HG03060 (cell line): Measurements from ENCODE around the gene SLC25A6.
"Not testable (repeated sequence)": the region's sequence is repeated elsewhere in the genome, so short reads cannot be mapped to it uniquely, and the experiment has no call there.

Experiments
- ATAC-seq: cut with Tn5 transposase; IDR thresholded peaks from one replicate; pipeline ENCODE4 v1.9.1; 2021; ENCODE audit warnings: low read depth, moderate number of reproducible peaks; ENCODE audit not compliant: unreplicated experiment

Gene SLC25A6

GRCh38 chrX:1391370-1391706 lies 575 bp downstream of the SLC25A6 start:
- no peak for ATAC-seq

DNA sequence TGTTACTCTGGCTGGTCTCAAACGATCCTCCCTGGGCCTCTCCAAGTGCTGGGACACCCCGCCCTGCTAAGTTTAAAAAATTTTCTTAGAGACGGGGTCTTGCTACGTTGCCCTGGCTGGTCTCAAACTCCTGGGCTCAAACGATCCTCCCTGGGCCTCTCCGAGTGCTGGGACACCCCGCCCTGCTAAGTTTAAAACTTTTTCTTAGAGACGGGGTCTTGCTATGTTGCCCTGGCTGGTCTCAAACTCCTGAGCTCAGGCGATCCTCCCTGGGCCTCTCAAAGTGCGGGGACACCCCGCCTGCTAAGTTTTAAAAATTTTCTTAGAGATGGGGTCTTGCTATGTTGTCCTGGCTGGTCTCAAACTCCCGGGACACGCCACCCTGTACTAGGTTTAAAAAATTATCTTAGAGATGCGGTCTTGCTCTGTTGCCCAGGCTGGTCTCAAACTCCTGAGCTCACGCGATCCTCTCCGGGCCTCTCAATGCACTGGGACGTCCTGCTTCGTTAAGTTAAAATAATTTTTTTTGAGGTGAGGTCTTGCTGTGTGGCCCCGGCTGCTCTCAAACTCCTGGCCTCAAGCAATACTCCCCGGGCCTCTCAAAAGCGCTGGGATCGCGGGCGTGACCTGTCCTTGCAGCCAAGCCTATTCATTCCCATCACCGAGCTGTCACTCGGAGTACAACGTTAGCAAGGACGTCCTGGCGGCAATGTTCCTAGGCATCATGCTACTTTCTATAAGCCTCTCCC lies 1.1 kb downstream of the SLC25A6 start:
- no peak for ATAC-seq

DNA sequence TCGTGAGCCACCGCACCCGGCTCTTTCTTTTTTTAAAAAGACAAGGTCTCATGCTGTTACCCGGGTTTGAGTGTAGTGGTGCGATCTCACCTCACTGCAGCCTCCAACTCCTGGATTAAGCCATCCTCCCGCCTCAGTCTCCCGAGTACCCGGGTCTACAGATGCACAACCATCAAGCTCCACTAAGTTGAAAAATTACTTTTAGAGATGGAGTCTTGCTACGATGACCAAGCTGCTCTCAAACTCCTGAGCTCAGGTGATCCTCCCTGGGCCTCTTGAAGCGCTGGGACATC lies 2.0 kb downstream of the SLC25A6 start:
- no peak for ATAC-seq

DNA sequence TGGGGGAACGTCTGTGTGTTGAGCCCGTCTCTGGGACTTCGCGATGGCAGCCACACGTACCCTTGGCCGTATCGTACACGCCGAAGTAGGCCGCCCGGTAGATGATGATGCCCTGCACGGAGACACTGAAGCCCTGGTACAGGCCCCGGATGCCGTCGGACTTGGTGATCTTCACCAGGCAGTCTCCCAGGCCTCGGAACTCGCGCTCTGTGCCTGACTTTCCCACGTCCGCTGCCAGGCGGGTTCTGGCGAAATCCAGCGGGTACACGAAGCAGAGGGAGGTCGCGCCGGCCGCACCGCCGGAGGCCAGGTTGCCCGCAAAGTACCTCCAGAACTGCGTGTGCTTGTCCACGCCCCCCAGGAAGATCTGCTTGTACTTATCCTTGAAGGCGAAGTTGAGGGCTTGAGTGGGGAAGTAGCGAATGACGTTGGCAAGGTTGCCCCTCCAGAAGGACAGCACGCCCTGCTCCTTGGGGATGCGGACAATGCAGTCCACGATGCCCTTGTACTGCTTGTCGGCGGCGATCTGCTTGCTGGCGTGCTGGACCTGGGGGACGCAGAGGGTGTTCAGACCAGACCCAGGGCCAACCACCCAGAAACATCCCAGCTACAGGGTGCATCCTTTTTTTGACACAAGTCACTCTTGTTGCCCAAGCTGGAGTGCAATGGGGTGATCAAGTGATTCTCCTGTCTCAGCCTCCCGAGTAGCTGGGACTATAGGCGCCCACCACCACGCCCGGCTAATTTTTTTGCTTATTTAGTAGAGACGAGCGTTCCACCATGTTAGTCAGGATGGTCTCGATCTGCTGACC lies 2.5 kb downstream of the SLC25A6 start:
- ATAC-seq: no peak

GRCh38 chrX:1388651-1389050 lies 3.3 kb downstream of the SLC25A6 start:
- no peak for ATAC-seq

GRCh38 chrX:1387141-1387776 lies 4.7 kb downstream of the SLC25A6 start:
- no peak for ATAC-seq

GRCh38 chrX:1386338-1387127 lies 5.4 kb downstream of the SLC25A6 start:
- no peak for ATAC-seq

DNA sequence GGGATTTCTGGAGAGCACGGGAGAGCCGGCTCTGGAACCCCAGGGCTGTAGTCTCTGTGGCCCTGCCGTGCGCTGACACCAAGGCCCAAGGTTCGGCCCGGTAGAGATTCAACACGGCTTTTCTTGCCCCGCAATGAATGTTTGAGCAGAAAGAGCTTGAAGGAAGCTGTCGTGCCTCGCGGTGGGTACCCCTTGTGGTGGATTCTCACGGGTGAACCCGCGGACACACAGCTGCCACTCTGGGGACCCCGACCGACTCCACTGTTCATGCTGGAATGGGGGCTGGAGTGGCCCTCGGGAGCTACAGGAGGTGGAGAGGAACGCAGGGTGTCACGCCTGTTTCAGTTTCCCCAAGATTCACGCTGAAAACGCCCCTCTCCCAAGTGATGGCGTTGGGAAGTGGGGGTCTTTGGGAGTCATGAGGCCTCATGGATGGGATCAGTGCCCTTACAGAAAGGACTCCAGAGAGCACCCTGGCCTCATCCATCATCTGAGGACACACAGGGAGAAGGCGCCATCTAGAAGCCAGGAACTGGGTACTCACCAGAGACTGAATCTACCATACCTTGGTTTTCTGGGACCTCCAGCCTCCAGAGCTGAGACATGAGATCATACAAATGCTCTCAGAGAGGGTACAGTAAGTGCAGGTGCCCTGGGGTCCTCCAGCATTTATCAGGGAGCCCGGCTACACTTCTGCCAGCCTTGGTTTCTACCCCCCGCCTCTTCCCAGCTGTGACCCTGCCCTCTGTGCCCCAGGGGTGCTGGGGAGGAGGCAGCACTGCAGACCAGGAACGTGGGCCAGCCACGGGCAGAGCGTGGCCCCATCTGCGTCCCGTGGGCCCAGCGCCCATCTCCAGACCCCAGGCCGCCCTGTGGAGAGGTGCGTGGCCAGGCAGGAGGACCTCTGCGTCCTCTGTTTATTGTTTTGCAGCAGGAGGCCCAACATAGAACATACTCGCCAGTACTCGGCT lies 6.4 kb downstream of the SLC25A6 start:
- ATAC-seq: no peak

DNA sequence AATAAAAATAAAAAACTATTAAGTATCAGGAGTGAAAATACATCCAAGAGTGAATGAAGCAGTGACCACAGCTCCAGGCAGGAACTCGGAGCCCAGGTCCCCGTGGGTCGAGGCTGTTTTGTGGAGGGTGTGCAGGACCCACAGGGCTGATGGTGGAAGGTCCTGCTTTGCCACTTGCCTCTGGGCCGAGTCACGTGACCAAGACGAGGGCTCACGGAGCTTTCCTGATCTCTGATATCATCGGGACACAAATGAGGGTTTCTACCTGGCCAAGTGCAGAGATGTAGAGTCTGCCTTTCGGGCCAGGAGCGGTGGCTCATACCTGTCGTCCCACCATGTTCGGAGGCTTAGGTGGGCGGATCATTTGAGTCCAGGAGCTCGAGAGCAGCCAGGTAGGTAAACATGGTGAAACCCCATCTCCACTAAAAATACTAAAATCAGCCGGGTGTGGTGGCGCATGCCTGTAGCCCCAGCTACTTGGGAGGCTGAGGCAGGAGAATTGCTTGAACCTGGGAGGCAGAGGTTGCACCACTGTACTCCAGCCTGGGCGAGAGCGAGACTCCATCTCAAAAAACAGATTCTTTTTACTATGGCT lies 7.2 kb downstream of the SLC25A6 start:
- no peak for ATAC-seq

- no peak for ATAC-seq
Observed at GRCh38 chrX:1380672-1381233, 11.2 kb downstream of the SLC25A6 start.

- no peak for ATAC-seq
Observed at GRCh38 chrX:1378306-1378759, 13.6 kb downstream of the SLC25A6 start.

DNA sequence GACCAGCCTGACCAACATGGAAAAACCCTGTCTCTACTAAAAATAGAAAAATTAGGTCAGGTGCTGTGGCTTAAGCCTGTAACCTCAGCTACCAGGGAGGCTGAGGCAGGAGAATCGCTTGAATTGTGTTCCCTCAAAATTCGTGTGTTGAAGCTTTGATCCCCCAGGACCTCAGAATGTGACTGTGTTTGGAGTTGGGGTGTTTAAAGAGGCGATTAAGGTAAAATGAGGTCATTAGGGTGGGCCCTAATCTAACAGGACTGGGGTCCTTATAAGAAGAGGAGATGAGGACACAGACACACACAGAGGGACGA lies 23.6 kb downstream of the SLC25A6 start:
- no peak for ATAC-seq

- ATAC-seq: not testable (repeated sequence)
Observed at GRCh38 chrX:1366363-1366762, 25.6 kb downstream of the SLC25A6 start.

- no peak for ATAC-seq
Observed at GRCh38 chrX:1361910-1362309, 30.0 kb downstream of the SLC25A6 start.

DNA sequence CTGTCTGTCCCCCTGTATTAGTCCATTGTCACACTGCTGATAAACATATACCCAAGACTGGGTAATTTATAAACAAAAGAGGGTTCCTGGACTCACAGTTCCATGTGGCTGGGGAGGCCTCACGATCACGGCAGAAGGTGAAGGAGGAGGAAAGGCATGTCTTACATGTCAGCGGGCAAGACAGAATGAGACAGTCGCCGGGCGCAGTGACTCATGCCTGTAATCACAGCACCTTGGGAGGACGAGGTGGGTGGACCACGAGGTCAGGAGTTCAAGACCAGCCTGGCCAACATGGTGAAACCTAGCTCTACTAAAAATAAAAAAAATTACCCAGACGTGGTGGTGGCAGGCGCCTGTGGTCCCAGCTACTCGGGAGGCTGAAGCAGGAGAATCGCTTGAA lies 30.6 kb downstream of the SLC25A6 start:
- no peak for ATAC-seq

- ATAC-seq: no peak
Observed at GRCh38 chrX:1360171-1360570, 31.7 kb downstream of the SLC25A6 start.

GRCh38 chrX:1359477-1359873 lies 32.4 kb downstream of the SLC25A6 start:
- no peak for ATAC-seq

DNA sequence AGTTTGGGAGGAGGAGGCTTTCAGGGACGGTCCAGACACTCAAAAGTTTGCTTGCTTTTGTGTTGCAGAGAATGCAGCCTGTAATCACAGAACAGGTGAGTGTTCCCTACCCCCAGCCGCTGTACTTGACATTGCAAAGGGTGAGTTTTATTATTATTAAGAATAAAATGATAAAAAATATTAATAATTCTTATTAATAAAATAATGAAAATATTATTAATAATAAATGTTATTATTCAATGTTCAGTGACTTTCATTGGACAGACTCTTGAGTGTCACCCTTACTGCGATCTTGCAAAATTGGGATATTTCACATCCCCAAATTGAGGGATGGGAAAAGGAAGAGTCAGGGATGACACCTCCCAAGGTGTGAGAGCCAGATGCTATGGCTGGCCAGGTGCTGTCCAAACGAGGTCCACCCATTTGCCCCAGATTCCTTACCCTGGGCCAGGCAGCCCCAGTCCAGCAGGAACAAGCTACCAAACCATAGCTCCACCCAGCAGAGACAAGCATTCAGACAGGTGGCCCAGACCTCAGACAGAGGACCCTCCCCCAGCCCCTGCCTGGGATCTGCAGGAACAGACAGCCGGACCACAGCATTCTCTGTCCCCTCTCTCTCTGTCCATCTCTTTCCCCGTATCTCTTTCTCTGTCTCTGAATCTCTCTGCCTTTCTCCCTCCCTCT lies 33.0 kb downstream of the SLC25A6 start:
- no peak for ATAC-seq

DNA sequence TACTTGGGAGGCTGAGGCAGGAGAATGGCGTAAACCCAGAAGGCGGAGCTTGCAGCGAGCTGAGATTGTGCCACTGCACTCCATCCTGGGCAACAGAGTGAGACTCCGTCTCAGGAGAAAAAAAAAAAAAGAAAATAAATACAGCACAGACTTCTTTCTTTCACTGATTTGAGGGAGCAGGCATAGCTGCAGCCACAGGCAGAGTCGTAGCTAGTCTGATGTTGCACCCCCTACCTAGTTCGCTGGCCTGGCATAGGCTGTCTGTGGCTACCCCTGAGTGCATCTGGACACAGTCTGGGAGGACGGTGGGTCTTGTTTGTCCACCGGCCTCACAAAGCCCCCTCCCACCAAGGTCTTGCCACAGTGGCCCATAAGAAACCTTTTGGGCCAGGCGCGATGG lies 33.9 kb downstream of the SLC25A6 start:
- no peak for ATAC-seq
